GM20000 (cell line): ENCODE data around the gene ADRA2B.
"Not testable (repeated sequence)": the region's sequence is repeated elsewhere in the genome, so short reads cannot be mapped to it uniquely, and the experiment has no call there.

Source experiments
- DNase-seq: peaks from one replicate; pipeline ENCODE4 v3.0.0; 2012; ENCODE audit warnings: low spot score
- TF ChIP-seq, protein P1 (sequence below): IDR thresholded peaks from 2 replicates; pipeline ENCODE4 v1.5.1; 2012; ENCODE audit warnings: mild to moderate bottlenecking, control low read depth; ENCODE audit errors: extremely low read depth, missing control alignments

ADRA2B gene

DNA sequence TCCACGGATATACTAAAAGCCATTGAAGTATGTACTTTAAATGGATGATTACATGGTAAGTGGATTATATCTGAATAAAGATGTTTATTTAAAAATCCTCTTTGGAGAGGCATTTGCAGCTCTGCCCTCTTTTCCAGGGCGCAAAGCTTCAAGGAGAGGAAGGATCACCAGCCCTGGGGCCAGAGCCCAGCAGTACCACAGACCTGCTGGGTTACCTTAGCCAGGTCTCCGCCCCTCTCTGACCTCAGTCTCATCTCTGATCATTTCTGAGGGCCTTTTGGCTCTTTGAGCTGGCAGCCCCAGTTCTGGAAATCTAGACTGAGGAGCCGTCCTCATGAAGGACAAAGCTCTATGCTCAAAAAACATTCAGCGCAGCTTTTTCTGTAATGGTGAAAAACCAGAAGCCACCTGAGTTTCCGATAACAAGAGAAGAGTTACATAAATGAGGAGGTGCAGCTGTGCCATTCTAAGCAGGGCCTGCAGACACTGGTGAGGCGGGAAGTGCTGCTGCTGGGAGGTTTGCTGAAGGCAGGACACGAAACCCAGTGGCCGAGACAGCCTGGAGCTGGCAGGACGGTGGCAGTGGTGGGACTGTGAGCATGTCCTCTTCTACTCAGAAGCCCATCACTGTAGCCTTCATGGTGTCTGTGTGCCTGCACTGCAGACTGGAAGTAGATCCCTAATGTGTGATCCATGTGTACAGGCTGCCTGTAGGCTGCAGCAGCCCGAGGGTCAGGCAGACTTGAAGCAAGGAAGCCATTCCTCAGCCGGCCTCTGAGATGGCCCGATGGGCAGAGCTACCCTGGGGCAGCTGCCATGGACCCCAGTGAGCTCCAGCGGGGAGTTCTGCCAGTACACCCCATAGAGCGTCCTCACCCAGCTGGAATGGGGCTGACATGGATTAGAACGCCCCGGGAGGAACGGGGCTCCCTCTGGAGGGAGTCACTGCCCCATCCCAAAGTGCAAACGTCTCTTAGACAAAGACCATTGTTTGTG lies 27.7 kb downstream of the ADRA2B start:
- DNase-seq = no peak
- TF ChIP-seq, protein P1, sequence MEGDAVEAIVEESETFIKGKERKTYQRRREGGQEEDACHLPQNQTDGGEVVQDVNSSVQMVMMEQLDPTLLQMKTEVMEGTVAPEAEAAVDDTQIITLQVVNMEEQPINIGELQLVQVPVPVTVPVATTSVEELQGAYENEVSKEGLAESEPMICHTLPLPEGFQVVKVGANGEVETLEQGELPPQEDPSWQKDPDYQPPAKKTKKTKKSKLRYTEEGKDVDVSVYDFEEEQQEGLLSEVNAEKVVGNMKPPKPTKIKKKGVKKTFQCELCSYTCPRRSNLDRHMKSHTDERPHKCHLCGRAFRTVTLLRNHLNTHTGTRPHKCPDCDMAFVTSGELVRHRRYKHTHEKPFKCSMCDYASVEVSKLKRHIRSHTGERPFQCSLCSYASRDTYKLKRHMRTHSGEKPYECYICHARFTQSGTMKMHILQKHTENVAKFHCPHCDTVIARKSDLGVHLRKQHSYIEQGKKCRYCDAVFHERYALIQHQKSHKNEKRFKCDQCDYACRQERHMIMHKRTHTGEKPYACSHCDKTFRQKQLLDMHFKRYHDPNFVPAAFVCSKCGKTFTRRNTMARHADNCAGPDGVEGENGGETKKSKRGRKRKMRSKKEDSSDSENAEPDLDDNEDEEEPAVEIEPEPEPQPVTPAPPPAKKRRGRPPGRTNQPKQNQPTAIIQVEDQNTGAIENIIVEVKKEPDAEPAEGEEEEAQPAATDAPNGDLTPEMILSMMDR = no peak

DNA sequence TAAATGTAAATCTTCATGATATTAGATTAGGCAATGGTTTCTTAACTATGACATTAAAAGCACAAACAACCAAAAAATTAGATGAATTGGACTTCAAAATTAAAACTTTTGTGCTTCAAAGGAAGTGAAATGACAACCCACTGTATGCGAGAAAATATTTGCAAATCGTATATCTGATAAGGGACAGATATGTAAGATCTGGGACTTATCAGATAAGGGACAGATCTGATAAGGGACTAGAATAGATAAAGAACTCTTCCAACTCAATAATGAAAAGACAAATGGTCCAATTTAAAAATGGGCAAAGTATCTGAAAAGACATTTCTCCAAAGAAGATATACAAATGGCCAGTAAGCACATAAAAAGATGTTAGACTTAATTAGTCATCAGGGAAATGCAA lies 29.2 kb downstream of the ADRA2B start:
- TF ChIP-seq, protein P1 = no peak
- DNase-seq = no peak

DNA sequence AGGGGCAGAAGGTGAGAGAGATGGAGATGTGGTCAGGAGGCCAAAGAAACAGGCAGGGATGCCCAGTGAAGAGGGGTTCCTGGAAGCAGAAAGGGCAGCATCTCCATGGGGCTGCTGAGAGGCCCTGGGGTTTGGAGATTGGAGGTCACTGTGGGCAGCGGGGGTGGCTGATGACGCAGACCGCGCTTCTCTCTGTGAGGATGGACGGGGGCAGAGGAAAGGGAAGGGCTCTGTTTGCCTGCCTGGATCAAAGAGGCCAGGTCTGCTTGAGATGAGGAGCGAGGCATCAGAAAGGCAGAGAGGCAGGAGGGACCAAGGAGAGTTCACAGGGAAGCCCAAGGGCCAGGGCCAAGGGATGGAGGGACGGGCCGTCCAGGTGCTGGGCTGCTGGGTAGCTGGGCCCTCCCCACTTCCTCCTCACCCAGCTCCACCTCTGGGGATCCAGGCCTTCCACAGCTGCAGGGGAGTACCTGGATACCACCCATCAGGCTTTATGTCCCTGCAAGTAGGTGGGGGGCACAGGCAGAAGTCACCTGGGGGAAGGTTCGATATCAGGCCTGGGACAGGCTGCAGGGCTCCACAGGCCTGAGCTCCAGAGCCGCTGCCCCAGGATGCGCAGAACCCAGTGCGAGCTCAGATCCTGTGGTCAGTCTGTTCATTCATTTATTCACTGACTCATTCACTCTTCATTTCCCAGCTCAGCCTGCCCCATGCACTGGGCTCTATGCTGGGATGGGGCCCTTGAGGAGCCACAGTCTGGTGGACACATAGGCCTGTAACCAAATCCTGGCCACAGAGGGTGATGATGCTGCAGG lies 30.6 kb downstream of the ADRA2B start:
- no peak for DNase-seq
- TF ChIP-seq, protein P1 = no peak

DNA sequence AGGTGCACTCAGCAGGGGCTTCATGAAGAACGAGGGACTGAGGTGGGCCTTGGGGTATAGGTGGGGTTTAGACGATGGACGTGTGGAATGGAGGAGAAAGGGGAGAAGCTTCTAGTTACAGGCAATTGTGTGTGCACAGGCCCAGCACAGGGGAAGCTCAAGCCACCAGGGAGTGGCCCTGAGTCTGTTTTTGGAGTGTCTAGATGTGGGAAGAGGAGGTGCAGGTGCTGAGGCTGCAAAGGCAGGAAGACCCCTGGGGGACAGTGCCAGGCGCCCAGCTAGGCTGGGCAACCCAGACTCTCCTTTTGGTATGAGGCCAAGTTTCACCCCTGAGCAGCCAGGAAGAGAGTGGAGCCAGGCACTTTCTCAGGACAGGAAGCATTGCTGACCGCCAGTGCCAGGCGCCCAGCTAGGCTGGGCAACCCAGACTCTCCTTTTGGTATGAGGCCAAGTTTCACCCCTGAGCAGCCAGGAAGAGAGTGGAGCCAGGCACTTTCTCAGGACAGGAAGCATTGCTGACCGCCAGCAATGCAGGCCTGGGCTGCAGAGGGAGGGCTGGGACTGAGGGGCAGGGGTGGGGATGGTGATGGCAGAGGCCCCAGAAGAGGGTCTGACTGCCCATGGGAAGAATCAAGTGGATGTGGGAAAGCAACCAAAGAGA lies 31.4 kb downstream of the ADRA2B start:
- not testable (repeated sequence) for DNase-seq

DNA sequence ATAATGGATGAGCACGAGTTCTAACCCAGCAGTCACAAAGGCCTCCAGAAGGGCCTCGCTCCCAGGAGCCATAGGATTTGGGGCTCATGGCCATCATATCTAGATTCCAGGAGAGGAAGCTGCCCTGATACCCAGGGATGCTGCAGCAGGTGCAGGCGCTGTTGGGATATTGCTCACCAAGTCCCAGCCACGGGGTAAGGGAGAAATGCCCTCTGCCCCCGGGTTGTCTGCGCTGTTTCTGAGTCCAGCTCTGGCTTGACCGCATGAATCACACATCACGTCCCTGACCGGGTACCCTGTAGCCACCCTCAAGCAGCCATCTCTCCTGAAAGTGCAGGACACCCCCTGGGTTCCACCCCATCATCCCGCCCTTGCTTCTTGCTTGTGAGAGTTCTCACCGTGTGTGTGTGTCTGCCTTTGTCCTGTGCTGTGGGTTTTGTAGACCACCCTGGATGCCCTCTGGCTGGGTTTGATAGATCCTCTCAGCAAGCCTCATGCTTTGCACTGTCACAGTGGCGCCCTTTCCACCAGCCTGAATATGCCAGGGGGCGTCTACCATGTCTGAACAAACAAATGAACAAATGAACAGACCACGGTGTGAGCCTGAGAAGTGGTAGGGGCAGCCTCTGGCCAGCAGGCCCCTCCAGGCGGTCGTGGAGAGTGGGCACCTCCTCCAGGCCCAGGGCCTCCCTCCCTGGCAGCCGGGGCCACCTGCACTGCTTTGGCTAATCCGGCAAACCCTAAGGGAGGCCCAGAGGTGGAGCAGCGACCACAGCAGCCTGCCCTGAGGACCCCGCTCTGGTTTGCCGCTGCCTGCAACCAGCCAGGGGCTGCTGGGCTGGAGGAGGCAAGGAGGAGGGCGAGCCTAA lies 32.1 kb downstream of the ADRA2B start:
- TF ChIP-seq, protein P1 = no peak
- DNase-seq = no peak

DNA sequence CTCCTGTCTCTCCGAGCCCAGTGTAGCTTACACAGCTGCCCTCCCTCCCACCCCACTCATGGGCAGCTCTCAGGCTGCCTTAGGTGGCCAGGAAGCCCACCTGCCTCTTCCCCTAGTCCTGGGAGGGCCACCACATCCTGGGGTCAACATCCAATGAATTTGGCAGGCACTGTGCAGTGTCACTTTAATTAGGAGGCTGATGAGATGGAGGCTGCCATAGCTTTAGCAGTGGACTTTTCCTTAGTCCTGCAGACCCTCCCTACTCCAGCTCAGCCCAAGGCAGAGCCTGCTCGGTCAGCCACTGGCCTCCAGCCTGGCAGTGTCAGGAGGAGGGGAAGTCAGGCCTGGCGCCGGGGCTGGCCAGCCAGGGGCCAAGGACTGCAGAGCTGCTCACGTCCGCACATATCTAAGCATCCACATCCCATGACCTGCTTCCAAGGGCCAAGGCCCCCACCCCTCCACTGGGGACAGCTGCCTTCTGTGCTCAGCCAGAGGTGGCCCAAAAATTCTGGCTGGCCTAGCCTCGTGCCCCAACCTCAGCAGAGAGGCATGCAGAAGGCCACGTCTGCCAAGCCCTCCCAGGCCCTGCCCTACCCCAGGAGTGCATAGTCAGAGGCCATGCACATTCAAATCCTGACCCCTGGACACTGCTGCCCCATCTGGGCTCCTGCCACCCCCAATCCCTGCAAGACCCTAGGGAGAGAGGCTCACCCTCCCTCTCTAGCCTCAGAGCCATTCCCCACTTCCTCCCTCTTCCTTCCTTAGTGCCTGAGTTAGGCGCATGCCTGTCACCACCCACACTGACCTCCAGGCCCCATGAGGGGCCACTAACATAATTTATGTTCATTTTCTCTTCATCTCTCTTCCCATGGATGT lies 33.1 kb downstream of the ADRA2B start:
- DNase-seq = no peak
- TF ChIP-seq, protein P1 = no peak
